Dedifferentiated amniotic fluid mesenchymal stem cell (primary cell): Measurements from ENCODE around the gene PTCH1.

ENCODE experiments used
- DNase-seq: peaks from one replicate; pipeline ENCODE4 v3.0.0-alpha.2; 2016; ENCODE audit errors: extremely low spot score

The PTCH1 gene

GRCh38 chr9:95512709-95513095 is 4.1 kb downstream of the PTCH1 start:
- no peak for DNase-seq

GRCh38 chr9:95511952-95512708 is 4.6 kb downstream of the PTCH1 start:
- no peak for DNase-seq

GRCh38 chr9:95511616-95511931 is 5.2 kb downstream of the PTCH1 start:
- DNase-seq, result no peak

GRCh38 chr9:95510709-95511615 is 5.8 kb downstream of the PTCH1 start:
- peak; percentile 90 for DNase-seq

- peak; percentile 40 for DNase-seq
These were observed 6.7 kb downstream of the PTCH1 start for GRCh38 chr9:95509851-95510708.

- peak; percentile 91 for DNase-seq
These were observed 7.6 kb downstream of the PTCH1 start for GRCh38 chr9:95508968-95509850.

GRCh38 chr9:95508242-95508967 is 8.4 kb downstream of the PTCH1 start:
- DNase-seq, result no peak

GRCh38 chr9:95507464-95508241 is 9.1 kb downstream of the PTCH1 start:
- DNase-seq, result no peak

- peak; percentile 55 for DNase-seq
These were observed 9.9 kb downstream of the PTCH1 start for GRCh38 chr9:95506678-95507463.

- DNase-seq, result no peak
These were observed 10.4 kb downstream of the PTCH1 start for GRCh38 chr9:95506428-95506677.

GRCh38 chr9:95505717-95506427 is 10.9 kb downstream of the PTCH1 start:
- DNase-seq, result no peak

- no peak for DNase-seq
These were observed 11.6 kb downstream of the PTCH1 start for GRCh38 chr9:95505072-95505716.

- no peak for DNase-seq
These were observed 12.5 kb downstream of the PTCH1 start for GRCh38 chr9:95504053-95504963.

GRCh38 chr9:95503369-95503768 is 13.4 kb downstream of the PTCH1 start:
- DNase-seq, result no peak

GRCh38 chr9:95502248-95502647 is 14.5 kb downstream of the PTCH1 start:
- no peak for DNase-seq

- no peak for DNase-seq
These were observed 16.9 kb downstream of the PTCH1 start for GRCh38 chr9:95499847-95500246.
